Mesendoderm (in vitro differentiated cells): ENCODE results near the gene ADGRG6.
"Not testable (repeated sequence)": the region's sequence is repeated elsewhere in the genome, so short reads cannot be mapped to it uniquely, and the experiment has no call there.

Source experiments
- DNase-seq: peaks from one replicate; pipeline ENCODE4 v3.0.0; 2013
- H2AK5ac ChIP-seq: 2 replicates; pipeline ENCODE4 v1.6.1; 2013; ENCODE audit warnings: low read length, inconsistent platforms
- H2BK120ac ChIP-seq: 2 replicates; pipeline ENCODE4 v1.6.1; 2013; ENCODE audit warnings: low read depth, mild to moderate bottlenecking, low read length, moderate library complexity, mixed read lengths
- H2BK15ac ChIP-seq: replicated peaks from 2 replicates; pipeline ENCODE4 v1.6.1; 2013; ENCODE audit warnings: low read depth, mild to moderate bottlenecking, moderate library complexity
- H2BK5ac ChIP-seq: 2 replicates; pipeline ENCODE4 v1.6.1; 2013; ENCODE audit warnings: low read length, inconsistent platforms
- H3K18ac ChIP-seq: 2 replicates; pipeline ENCODE4 v1.6.1; 2013; ENCODE audit warnings: mild to moderate bottlenecking, low read length, mixed read lengths
- H3K23ac ChIP-seq: one replicate; pipeline ENCODE4 v1.6.1; 2013; ENCODE audit warnings: low read length
- H3K27ac ChIP-seq: 2 replicates; pipeline ENCODE4 v1.5.1; 2013; ENCODE audit warnings: low read depth, mild to moderate bottlenecking, inconsistent platforms, low read length, moderate library complexity
- H3K27me3 ChIP-seq: 2 replicates; pipeline ENCODE4 v1.6.1; 2013; ENCODE audit warnings: low read length, control low read depth, mild to moderate bottlenecking, inconsistent platforms; ENCODE audit not compliant: insufficient read depth, poor library complexity
- H3K36me3 ChIP-seq: 2 replicates; pipeline ENCODE4 v1.6.1; 2013; ENCODE audit warnings: low read length, inconsistent platforms; ENCODE audit not compliant: control insufficient read depth, insufficient read depth
- H3K4ac ChIP-seq: one replicate; pipeline ENCODE4 v1.6.1; 2013; ENCODE audit warnings: low read depth, mild to moderate bottlenecking, low read length, moderate library complexity
- H3K4me1 ChIP-seq: 2 replicates; pipeline ENCODE4 v1.6.1; 2013; ENCODE audit warnings: low read depth, low read length, inconsistent platforms; ENCODE audit not compliant: control insufficient read depth
- H3K4me2 ChIP-seq: 2 replicates; pipeline ENCODE4 v1.6.1; 2013; ENCODE audit warnings: low read length
- H3K4me3 ChIP-seq: 2 replicates; pipeline ENCODE4 v1.5.1; 2013; ENCODE audit warnings: mild to moderate bottlenecking, low read length
- H3K56ac ChIP-seq: one replicate; pipeline ENCODE4 v1.6.1; 2013; ENCODE audit warnings: low read length
- H3K79me1 ChIP-seq: 2 replicates; pipeline ENCODE4 v1.6.1; 2013; ENCODE audit warnings: low read length, inconsistent platforms
- H3K79me2 ChIP-seq: 2 replicates; pipeline ENCODE4 v1.6.1; 2013; ENCODE audit warnings: mild to moderate bottlenecking, low read length; ENCODE audit not compliant: control insufficient read depth, insufficient read depth
- H3K9ac ChIP-seq: 2 replicates; pipeline ENCODE4 v1.6.1; 2013; ENCODE audit warnings: low read length, inconsistent platforms
- H4K5ac ChIP-seq: one replicate; pipeline ENCODE4 v1.6.1; 2013; ENCODE audit warnings: low read length
- H4K8ac ChIP-seq: one replicate; pipeline ENCODE4 v1.6.1; 2013; ENCODE audit warnings: low read depth, mild to moderate bottlenecking, control low read depth, low read length, moderate library complexity
- WGBS: extraction: QIAGEN DNeasy Blood & Tissue Kit; methylation state at CpG from one replicate; pipeline ENCODE4 v1.1.7; 2013; ENCODE audit warnings: low lambda C conversion rate, missing lambda C conversion rate; ENCODE audit not compliant: insufficient coverage; ENCODE audit errors: extremely low coverage; 5-methylcytosine and 5-hydroxymethylcytosine counted together

The ADGRG6 gene

DNA sequence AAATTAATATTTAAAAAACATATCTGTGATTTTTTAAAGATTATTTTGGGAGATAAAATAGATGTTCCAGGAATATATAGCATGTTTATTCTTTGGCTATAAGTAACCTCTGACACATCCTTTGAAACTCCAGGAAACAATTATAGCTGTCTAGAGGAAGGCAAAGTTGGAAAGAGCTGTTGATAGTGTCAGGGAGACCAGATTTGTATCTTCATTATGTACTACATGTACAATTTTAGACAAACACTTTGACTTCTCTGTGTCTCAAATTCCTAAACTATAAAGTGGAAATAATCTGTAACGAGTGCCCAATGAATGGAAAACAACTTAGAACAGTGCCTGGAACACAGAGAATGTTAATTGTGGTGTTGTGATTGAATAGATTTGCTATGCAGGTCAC lies 25.6 kb upstream of the ADGRG6 start:
- H3K23ac ChIP-seq: no peak overlapping the region
- no peaks in the 10 kb centered on the region for H3K4me1 ChIP-seq
- no CpG with 5 or more reads among the region's 1 CpG for WGBS
- no peaks in the 10 kb centered on the region for H3K36me3 ChIP-seq
- H3K4me2 ChIP-seq: no peak overlapping the region
- H3K79me2 ChIP-seq: no peaks in the 10 kb centered on the region
- no peak overlapping the region for H3K9ac ChIP-seq
- H3K56ac ChIP-seq: no peak overlapping the region
- H2BK5ac ChIP-seq: no peak overlapping the region
- H3K4ac ChIP-seq: no peak overlapping the region
- H4K8ac ChIP-seq: no peak overlapping the region
- no peak overlapping the region for H2AK5ac ChIP-seq
- no peak overlapping the region for H3K27ac ChIP-seq
- no peak overlapping the region for H3K4me3 ChIP-seq
- H2BK120ac ChIP-seq: no peak overlapping the region
- no peaks in the 10 kb centered on the region for H3K79me1 ChIP-seq
- DNase-seq: no peak
- no peak overlapping the region for H3K18ac ChIP-seq
- H4K5ac ChIP-seq: no peak overlapping the region
- H3K27me3 ChIP-seq: no peaks in the 10 kb centered on the region
- H2BK15ac ChIP-seq: no peak overlapping the region

DNA sequence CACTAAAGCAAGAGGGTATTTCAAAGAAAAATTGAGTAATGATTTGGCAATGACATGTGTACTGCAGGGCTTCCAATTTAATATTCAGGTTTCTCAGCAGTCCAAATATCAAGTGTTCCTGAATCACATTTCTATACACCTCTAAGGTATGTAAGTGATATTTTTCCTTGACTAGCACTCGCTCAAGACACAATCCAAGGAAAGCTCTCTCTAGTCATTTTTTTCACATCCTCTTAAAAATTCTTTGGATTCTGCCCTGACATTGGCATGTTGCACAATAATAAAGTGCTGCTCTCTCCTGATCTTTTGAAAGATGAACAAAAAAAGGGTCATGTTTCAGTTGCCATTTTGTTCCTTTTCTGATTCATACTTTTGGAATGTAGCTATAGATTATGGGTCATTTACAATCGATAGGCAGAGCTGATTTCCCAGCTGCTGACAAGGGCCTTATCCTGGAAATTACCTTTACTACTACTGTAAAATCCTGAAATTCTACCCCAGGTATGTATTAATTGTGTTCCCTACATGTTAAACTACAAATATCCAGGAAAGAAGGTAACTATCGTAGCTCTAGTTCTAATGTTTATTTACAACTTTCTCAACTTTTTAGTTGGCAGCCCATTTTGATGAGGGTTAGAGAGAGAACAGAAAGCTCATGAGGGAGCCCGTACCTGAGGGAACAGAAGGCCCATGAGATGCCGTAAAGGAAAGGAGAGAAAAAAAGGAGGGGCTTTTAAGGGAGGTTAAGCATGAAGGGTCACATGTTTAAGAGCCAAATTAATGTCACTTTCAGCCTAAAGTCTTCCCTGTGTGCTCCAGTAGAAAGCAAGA lies 22.2 kb upstream of the ADGRG6 start:
- Histone ChIP-seq H3K4me3 (no peak overlapping the region), H2BK15ac (no peak overlapping the region), H3K79me2 (no peaks in the 10 kb centered on the region), H3K27me3 (no peaks in the 10 kb centered on the region), H3K27ac (no peak overlapping the region), H3K4me2 (no peak overlapping the region), H2BK5ac (no peak overlapping the region), H2BK120ac (no peak overlapping the region), H3K36me3 (no peaks in the 10 kb centered on the region), H3K23ac (no peak overlapping the region), H3K4me1 (no peaks in the 10 kb centered on the region), H3K18ac (no peak overlapping the region), H4K5ac (no peak overlapping the region), H3K4ac (no peak overlapping the region), H3K79me1 (no peaks in the 10 kb centered on the region), H2AK5ac (no peak overlapping the region), H4K8ac (no peak overlapping the region), H3K56ac (no peak overlapping the region), H3K9ac (no peak overlapping the region)
- DNase-seq: no peak
- no CpG with 5 or more reads among the region's 5 CpGs for WGBS

- Histone ChIP-seq H3K4me3 (no peak overlapping the region), H3K79me2 (no peaks in the 10 kb centered on the region), H3K23ac (no peak overlapping the region), H3K9ac (no peak overlapping the region), H2BK120ac (no peak overlapping the region), H3K4ac (no peak overlapping the region), H2BK5ac (no peak overlapping the region), H2AK5ac (no peak overlapping the region), H2BK15ac (no peak overlapping the region), H3K56ac (no peak overlapping the region), H3K27ac (no peak overlapping the region), H3K4me2 (no peak overlapping the region), H4K5ac (no peak overlapping the region), H3K79me1 (no peaks in the 10 kb centered on the region), H3K4me1 (no peaks in the 10 kb centered on the region), H3K36me3 (no peaks in the 10 kb centered on the region), H3K18ac (no peak overlapping the region), H3K27me3 (no peaks in the 10 kb centered on the region), H4K8ac (no peak overlapping the region)
- WGBS: no CpG with 5 or more reads among the region's 1 CpG
- DNase-seq: no peak
Measured at GRCh38 chr6:142280265-142280664, 21.5 kb upstream of the ADGRG6 start.

- H3K27me3 ChIP-seq: no peaks in the 10 kb centered on the region
- H3K4me1 ChIP-seq: no peaks in the 10 kb centered on the region
- H3K18ac ChIP-seq: no peak overlapping the region
- no peaks in the 10 kb centered on the region for H3K36me3 ChIP-seq
- H2BK120ac ChIP-seq: no peak overlapping the region
- no peak overlapping the region for H3K27ac ChIP-seq
- H3K4me3 ChIP-seq: no peak overlapping the region
- no peak overlapping the region for H2BK15ac ChIP-seq
- H3K23ac ChIP-seq: no peak overlapping the region
- no peak overlapping the region for H3K4ac ChIP-seq
- WGBS: no CpG with 5 or more reads among the region's 4 CpGs
- no peak for DNase-seq
- H3K79me2 ChIP-seq: no peaks in the 10 kb centered on the region
- no peak overlapping the region for H2AK5ac ChIP-seq
- no peak overlapping the region for H4K8ac ChIP-seq
- H3K4me2 ChIP-seq: no peak overlapping the region
- H3K9ac ChIP-seq: no peak overlapping the region
- no peak overlapping the region for H2BK5ac ChIP-seq
- no peak overlapping the region for H3K56ac ChIP-seq
- no peaks in the 10 kb centered on the region for H3K79me1 ChIP-seq
- H4K5ac ChIP-seq: no peak overlapping the region
Measured at GRCh38 chr6:142280927-142281326, 20.9 kb upstream of the ADGRG6 start.

DNA sequence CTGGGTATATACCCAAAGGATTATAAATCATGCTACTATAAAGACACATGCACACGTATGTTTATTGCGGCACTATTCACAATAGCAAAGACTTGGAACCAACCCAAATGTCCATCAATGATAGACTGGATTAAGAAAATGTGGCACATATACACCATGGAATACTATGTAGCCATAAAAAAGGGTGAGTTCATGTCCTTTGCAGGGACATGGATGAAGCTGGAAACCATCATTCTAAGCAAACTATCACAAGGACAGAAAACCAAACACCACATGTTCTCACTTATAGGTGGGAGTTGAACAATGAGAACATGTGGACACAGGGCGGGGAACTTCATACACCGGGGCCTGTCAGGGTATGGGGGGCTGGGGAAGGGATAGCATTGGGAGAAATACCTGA lies 18.7 kb upstream of the ADGRG6 start:
- H3K79me1 ChIP-seq, H2BK5ac ChIP-seq, H4K8ac ChIP-seq, H4K5ac ChIP-seq, H2AK5ac ChIP-seq, H3K27me3 ChIP-seq, H3K18ac ChIP-seq, H3K4me2 ChIP-seq, H3K4ac ChIP-seq, H3K23ac ChIP-seq, H2BK15ac ChIP-seq, H2BK120ac ChIP-seq, H3K9ac ChIP-seq, H3K79me2 ChIP-seq, H3K4me3 ChIP-seq, H3K4me1 ChIP-seq, H3K56ac ChIP-seq, H3K27ac ChIP-seq, H3K36me3 ChIP-seq, DNase-seq: not testable (repeated sequence)
- no CpG with 5 or more reads among the region's 4 CpGs for WGBS

DNA sequence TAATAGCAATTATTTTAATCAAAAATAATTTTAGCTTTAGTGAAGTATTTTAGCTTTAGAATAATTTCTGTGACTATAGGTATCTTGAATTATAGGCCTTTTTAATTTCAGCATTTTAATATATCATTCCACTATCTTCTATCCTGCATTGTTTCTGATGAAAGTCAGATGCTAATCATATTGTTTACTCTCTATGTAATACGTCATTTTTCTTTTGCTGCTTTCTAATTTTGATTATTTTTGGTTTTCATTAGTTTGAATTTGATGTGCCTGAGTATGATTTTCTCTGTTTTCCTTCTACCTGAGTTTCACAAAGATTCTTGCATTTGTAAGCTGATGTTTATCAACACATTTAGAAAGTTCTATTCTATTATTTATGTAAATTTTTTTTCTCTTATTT lies 17.4 kb upstream of the ADGRG6 start:
- Histone ChIP-seq H3K79me1 (no peaks in the 10 kb centered on the region), H2AK5ac (no peak overlapping the region), H3K27me3 (no peaks in the 10 kb centered on the region), H3K23ac (no peak overlapping the region), H3K4ac (no peak overlapping the region), H2BK120ac (no peak overlapping the region), H3K79me2 (no peaks in the 10 kb centered on the region), H3K4me3 (no peak overlapping the region), H2BK5ac (no peak overlapping the region), H4K5ac (no peak overlapping the region), H3K18ac (no peak overlapping the region), H3K36me3 (no peaks in the 10 kb centered on the region), H3K9ac (no peak overlapping the region), H3K4me1 (no peaks in the 10 kb centered on the region), H3K56ac (no peak overlapping the region), H3K27ac (no peak overlapping the region), H3K4me2 (no peak overlapping the region), H2BK15ac (no peak overlapping the region), H4K8ac (no peak overlapping the region)
- no CpG with 5 or more reads among the region's 1 CpG for WGBS
- DNase-seq: no peak
